Activated CD4-positive, CD25-positive, alpha-beta regulatory T cell treated with anti-CD3 and anti-CD28 coated beads, Interleukin-2, amount 50 U/mL, for 16 hours (primary cell): Measurements from ENCODE around the gene ELMO3.

Experiments used
- DNase-seq: peaks from one replicate; pipeline ENCODE4 v3.0.0-alpha.2; 2020; ENCODE audit warnings: low read depth, low spot score

ELMO3 gene

DNA sequence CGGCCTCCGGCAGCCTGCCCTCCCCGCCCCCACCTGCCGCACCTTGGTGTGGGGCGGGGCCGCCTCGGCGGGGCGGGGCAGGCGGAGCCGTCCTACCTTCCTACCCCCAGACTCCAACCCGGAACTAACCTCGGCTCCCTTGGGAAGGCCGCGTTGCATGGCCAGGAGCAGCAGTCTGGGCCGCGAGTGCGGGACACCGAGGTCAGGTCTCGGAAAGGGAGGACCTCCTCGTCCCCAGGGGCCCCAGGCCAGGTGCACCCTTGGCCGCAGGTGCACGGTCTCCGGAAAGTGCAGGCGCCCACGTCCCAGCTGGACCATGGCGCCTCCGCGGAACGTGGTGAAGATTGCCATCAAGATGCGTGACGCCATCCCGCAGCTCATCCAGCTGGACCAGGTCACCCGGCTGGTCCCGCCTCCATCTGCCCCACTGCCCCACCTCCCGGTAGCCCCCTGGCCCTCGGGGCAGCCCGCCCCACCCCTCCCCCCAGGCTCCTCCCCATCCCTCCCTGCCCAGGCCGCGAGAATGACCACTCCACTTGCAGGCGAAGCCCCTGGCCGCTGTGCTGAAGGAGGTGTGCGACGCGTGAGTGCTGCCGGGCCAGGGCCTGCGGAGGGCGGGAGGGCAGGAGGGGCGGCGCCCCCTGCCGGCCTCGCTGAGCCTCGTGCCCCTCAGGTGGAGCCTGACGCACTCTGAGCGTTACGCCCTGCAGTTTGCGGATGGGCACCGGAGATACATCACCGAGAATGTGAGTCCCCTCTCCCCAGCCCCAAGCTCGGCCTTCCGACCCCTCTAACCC, at the start of gene ELMO3:
Gene ELMO3, plus strand, starts transcription at position 121 of the 797 bp plus-strand sequence. Its CDS starts 196 bp downstream, at position 317.
- no peak for DNase-seq

GRCh38 chr16:67149276-67150046, 49.5 kb upstream of the ELMO3 start:
- no peak for DNase-seq

DNA sequence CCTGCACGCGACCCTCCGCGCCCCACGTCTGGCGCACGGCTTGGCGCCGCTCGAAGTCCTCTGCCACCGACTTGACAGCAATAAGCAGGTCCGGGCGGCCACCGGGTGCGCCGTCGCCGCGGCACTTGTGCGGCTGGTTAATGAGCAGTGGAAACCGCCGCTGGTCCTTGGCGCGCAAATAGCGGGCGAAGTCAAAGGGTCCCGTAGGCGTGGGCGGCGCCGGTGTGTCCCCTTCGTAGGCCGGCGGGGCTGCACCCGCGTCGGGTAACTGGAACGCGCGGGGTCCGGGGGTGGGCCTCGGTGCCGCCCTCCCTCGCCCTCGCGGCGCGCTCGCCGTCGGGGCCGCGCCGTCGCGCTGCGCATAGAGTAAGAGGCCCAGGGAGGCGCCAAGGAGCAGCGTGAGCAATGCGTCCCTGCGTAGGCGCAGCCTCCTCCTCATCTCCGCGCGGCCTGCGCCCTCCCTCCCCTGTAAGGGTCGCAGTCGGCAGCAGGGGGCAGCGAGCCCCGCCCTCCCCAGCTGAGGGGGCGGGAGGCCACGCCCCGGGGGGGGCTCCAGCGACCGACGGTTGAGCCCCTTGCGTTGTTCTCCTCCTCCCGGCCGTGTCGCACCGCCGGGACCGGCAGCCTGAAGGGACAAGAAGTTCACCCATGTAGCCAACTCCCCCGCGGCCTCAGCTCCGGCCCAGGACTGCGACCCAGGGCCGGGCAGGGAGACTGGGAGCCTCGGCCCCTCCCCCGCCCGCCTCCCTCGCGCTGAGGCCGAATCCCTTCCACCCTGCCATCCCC, 48.7 kb upstream of the ELMO3 start:
- no peak for DNase-seq

GRCh38 chr16:67150833-67151396, 48.0 kb upstream of the ELMO3 start, which contains the start of gene B3GNT9:
B3GNT9 (minus strand) TSS chr16:67150998; CDS start chr16:67150485, 513 bp downstream.
- no peak for DNase-seq

GRCh38 chr16:67151431-67152097, 47.4 kb upstream of the ELMO3 start:
- no peak for DNase-seq

- DNase-seq = no peak
These were observed 44.2 kb upstream of the ELMO3 start for GRCh38 chr16:67154578-67155294.

GRCh38 chr16:67155295-67156142, 43.4 kb upstream of the ELMO3 start:
- peak; percentile 61 for DNase-seq

DNA sequence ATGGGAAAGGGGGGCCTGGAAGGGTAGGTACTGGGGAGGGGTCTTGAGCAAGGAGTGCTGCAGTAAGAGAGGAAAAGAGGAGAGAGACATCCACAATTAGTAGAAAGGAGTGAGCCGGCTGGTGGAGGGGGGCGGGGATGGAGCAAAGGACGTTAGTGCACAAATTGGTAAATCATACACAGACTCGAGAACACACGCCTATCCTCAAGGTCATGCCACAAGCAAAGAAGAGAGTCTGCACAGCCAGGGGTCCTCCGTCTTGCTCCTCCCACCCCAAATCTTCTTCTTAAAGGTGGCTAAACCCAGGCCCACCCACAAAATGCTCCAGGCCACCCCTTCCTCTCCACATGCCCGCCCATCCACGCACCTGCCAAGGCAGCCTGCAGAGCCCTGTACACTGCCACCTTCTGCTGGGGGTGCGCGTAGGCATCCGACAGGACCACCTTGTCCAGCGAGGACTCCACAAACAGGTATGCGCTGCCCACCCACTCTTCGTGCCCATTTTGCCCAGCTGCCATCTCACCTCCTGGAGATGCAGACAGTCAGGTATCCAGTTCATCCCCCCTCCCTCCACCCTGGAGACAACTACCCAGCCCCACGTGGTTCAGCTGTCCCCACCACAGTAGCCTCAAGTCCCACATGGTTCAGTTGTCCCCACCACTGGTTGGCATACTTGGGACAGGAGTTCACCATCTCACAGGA, 42.6 kb upstream of the ELMO3 start:
- DNase-seq = no peak

GRCh38 chr16:67157106-67157748, 41.7 kb upstream of the ELMO3 start:
- no peak for DNase-seq

DNA sequence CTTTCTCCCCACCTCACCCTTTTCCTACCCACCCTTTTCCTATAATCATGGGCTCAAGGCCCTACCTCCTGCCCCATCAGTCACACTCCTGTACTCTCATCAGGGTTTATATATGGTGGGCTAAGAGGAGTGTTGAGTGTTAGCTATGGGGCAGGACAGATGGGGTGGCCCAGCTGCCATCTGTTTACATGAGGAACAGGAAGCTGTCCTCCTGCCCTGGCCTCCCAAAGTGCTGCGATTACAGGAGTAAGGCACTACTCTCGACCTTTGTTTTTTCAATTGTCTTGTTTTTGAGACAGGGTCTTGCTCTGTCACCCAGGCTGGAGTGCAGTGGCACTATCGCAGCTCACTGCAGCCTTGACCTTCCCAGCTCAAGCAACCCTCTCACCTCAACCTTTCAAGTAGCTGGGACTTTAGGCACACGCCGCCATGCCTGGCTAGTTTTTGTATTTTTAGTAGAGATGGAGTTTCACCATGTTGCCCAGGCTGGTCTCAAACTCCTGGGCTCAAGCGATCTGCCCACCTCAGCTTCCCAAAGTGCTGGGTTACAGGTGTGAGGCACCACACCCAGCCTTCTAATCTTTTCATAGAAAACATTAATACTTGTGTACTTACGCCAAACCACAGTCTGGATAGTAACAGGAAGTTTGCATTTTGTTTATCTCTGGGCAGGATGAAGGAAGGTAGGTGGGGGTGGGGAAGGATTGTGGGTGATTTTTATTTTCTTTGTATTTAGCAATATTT, 40.9 kb upstream of the ELMO3 start:
- DNase-seq = no peak

- DNase-seq = peak; percentile 55
These were observed 40.0 kb upstream of the ELMO3 start for GRCh38 chr16:67158637-67159600.

DNA sequence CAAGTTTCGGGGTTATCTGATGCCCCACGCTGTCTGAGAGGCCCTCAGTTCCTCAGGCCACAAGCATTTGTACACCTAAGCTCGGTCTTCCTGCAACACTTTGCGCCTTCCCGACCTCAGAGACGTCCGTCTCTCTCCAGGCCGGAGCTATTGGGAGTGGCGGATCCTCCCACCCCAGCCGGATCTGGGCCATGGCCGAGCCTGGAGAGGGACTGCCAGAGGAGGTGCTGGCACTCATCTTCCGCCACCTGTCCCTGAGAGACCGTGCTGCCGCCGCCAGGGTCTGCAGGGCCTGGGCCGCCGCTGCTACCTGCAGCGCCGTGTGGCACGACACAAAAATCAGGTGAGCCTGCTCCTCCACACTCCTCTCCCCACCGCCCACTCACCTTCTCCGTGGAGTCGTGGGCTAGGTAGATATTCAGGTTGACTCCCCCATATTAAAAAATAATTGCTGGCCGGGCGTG, 37.3 kb upstream of the ELMO3 start:
- DNase-seq = no peak

DNA sequence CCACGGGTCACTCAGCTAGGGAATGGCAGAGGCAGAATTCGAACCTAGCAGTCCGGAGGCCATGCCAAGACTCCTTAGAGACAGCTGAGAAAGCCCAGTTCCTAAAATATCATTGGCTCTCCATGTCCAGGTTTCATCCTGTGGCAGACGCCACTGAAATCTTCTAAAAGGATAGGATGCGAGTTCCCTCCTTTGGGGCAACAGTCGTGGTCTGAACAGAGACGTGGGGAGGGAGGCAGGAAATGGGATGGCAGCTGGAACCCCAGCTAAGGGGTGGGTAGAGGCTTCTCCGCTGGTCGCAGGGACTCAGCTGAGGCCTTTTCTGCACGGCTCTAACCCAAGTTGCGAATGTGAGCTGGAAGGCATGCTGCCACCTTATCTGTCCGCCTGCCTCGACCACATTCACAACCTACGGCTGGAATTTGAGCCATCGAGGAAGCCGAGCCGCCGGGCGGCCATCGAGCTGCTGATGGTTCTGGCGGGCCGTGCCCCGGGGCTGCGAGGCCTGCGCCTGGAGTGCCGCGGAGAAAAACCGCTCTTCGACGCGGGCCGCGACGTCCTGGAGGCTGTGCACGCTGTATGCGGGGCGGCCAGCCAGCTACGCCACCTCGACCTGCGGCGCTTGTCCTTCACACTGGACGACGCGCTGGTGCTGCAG, 36.3 kb upstream of the ELMO3 start:
- DNase-seq = no peak

- DNase-seq = no peak
These were observed 35.5 kb upstream of the ELMO3 start for GRCh38 chr16:67163164-67163998.

GRCh38 chr16:67163999-67164558, 34.9 kb upstream of the ELMO3 start:
- no peak for DNase-seq
